Astrocyte of the spinal cord (primary cell): ENCODE data around the gene SLC24A4.
A peak's percentile ranks its signal among the peaks of the same experiment; 100 is the strongest.

Source experiments
- DNase-seq: peaks from one replicate; pipeline ENCODE4 v3.0.0; 2011; ENCODE audit warnings: low read depth, low spot score
- H3K4me3 ChIP-seq: 2 replicates; pipeline ENCODE4 v1.5.1; 2011; ENCODE audit warnings: low read depth, mild to moderate bottlenecking, low read length, moderate library complexity
- CTCF ChIP-seq: IDR thresholded peaks from 2 replicates; pipeline ENCODE4 v1.5.1; 2012; ENCODE audit warnings: low read depth, mild to moderate bottlenecking, low read length, inconsistent platforms
- in situ Hi-C: cut with HindIII; loops from 2 replicates; pipeline ENCODE4 v1.10.0; 2017; ENCODE audit warnings: low sequenced_read_pairs

SLC24A4 gene

GRCh38 chr14:92391726-92392125, 68.8 kb downstream of the SLC24A4 start:
- no peak for DNase-seq
- in situ Hi-C loops, result no loop called here
- no peak overlapping the region for H3K4me3 ChIP-seq
- no peak for TF ChIP-seq CTCF

GRCh38 chr14:92392711-92393110, 69.7 kb downstream of the SLC24A4 start:
- in situ Hi-C loops, result no loop called here
- no peak overlapping the region for H3K4me3 ChIP-seq
- no peak for DNase-seq

GRCh38 chr14:92397150-92397952, 74.4 kb downstream of the SLC24A4 start:
- DNase-seq, result peak; percentile 39
- no peak for TF ChIP-seq CTCF
- in situ Hi-C loops, result no loop called here
- no peak overlapping the region for H3K4me3 ChIP-seq

More at GRCh38 chr14:92392711-92393110, 69.7 kb downstream of the SLC24A4 start:
- TF ChIP-seq CTCF, result no peak

- DNase-seq, result no peak
- no peak for TF ChIP-seq CTCF
- H3K4me3 ChIP-seq, result no peak overlapping the region
- in situ Hi-C loops, result no loop called here
Measured at GRCh38 chr14:92397953-92398564, 75.1 kb downstream of the SLC24A4 start.

- DNase-seq, result no peak
- in situ Hi-C loops, result no loop called here
- no peak overlapping the region for H3K4me3 ChIP-seq
- TF ChIP-seq CTCF, result no peak
Measured at GRCh38 chr14:92398888-92399636, 76.1 kb downstream of the SLC24A4 start.

- H3K4me3 ChIP-seq, result no peak overlapping the region
- no peak for DNase-seq
- TF ChIP-seq CTCF, result no peak
- in situ Hi-C loops, result no loop called here
Measured at GRCh38 chr14:92400579-92401444, 77.8 kb downstream of the SLC24A4 start.
